ENCODE results near the gene DENND5A.

Gene DENND5A

DNA sequence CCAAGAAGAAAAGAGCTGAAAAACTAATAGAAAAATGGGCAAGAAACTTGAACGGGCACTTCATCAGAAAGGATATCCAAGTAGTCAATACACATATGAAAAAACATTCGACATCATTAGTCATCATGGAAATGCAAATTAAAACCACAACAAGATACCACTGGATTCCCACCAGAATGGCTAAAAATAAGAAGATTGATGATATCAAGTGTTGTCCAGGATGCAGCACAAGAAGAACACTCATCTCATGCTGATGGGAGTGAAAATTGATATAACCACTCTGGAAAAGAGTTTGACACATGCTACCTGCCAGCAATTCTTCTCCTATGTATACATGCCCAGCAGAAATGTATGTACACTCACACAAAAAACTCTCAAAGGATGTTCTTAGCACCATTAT is 146.9 kb downstream of the DENND5A start:
- Mint-ChIP-seq H3K36me3 (ENCODE audit: low read depth) (peaks cover 29% of the 10 kb centered on the region), H3K4me1 (peaks cover 6% of the 10 kb centered on the region), H3K4me3 (no peak overlapping the region), H3K27ac (no peak overlapping the region), H3K9me3 (peaks cover 19% of the 10 kb centered on the region), H3K27me3 (ENCODE audit: low read depth) (no peaks in the 10 kb centered on the region)
- TF ChIP-seq, protein P1, sequence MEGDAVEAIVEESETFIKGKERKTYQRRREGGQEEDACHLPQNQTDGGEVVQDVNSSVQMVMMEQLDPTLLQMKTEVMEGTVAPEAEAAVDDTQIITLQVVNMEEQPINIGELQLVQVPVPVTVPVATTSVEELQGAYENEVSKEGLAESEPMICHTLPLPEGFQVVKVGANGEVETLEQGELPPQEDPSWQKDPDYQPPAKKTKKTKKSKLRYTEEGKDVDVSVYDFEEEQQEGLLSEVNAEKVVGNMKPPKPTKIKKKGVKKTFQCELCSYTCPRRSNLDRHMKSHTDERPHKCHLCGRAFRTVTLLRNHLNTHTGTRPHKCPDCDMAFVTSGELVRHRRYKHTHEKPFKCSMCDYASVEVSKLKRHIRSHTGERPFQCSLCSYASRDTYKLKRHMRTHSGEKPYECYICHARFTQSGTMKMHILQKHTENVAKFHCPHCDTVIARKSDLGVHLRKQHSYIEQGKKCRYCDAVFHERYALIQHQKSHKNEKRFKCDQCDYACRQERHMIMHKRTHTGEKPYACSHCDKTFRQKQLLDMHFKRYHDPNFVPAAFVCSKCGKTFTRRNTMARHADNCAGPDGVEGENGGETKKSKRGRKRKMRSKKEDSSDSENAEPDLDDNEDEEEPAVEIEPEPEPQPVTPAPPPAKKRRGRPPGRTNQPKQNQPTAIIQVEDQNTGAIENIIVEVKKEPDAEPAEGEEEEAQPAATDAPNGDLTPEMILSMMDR (IDR thresholded peaks at IDR 0.05; ENCODE audit: unreplicated experiment in 3 of 3) = no peak

DNA sequence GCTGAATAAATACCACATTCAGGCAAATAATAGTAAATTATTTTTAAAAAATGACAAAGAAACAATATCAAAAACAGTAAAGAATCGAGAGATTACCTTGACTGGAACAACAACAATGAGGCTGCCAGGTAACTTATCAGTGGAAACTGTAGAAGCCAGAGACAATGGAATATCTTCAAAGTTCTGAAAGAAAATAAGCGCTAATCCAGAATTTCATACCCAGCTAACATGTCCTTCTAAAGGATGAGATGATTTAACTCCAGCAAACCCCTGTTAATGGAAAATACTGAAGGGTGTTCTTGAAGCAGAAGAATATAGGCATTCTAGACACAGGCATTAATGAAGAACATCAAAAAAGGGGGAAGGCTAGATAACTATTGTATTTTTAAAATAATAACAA is 153.1 kb downstream of the DENND5A start:
- Mint-ChIP-seq H3K4me3 (no peak overlapping the region), H3K4me1 (no peaks in the 10 kb centered on the region), H3K9me3 (peaks cover 34% of the 10 kb centered on the region), H3K27me3 (ENCODE audit: low read depth) (no peaks in the 10 kb centered on the region), H3K27ac (no peak overlapping the region), H3K36me3 (ENCODE audit: low read depth) (peaks cover 28% of the 10 kb centered on the region)
- TF ChIP-seq, protein P1 (IDR thresholded peaks at IDR 0.05; ENCODE audit: unreplicated experiment in 3 of 3) = no peak

DNA sequence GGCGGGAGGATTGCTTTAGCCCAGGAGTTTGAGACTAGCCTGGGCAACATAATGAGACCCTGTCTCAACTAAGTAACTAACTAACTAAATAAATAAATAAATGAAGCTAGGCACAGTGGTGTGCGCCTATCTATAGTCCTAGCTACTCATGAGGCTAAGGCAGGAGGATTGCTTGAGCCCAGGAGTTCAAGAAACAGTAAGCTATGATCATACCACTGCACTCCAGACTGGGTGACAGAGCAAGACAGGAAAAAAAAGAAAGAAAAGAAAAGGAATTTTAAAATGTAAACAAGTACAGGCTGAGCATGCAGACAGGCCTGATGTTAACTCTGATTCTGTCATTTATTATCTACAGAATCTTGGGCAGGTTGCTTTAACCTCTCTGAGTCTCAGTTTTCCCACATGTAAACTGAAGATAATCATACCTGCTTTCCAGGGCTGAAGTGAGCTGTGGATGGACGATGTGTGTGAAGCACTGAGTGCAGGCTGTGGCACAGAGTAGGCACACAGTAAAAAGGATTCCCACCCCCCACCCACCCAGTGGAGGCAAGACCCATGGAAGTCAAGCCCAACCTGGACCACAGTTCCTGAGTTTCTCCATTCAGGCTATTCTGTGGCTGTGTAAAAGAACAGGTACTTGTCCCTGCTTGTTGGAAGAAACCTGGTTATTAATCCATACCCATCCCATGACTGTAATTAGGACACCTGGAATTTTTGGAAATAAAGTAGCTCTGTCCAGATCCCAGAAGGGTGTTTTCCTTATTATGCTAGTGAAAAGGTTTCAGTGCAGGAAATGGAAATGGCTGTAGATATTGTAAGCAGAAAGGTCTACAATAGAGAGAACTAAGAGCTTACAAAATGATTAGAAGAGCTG is 155.1 kb downstream of the DENND5A start:
- peaks cover 22% of the 10 kb centered on the region for H3K36me3 Mint-ChIP-seq (ENCODE audit: low read depth)
- H3K9me3 Mint-ChIP-seq = peaks cover 31% of the 10 kb centered on the region
- H3K4me3 Mint-ChIP-seq = no peak overlapping the region
- TF ChIP-seq, protein P1 (IDR thresholded peaks at IDR 0.05; ENCODE audit: unreplicated experiment in 3 of 3) = no peak
- no peaks in the 10 kb centered on the region for H3K4me1 Mint-ChIP-seq
- no peak overlapping the region for H3K27ac Mint-ChIP-seq
- no peaks in the 10 kb centered on the region for H3K27me3 Mint-ChIP-seq (ENCODE audit: low read depth)

DNA sequence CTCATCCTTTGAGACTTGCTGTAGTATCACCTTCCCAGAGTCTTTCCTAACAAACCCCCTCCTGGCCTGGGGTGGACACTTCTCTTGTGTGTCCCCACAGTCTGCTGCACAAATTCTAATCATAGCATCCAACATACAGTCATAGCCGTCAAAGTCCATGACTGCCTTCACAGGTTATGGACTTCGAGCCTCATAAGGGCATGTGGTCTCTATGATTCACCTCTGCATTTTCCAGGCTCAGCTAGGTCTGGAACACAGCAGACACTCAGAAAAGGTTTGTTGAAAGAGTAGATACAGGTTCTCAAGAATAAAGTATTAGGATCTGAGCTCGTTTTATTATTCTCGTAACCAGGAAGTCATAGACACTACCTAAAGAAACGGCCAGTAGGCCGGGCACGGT is 160.6 kb downstream of the DENND5A start:
- no peaks in the 10 kb centered on the region for H3K36me3 Mint-ChIP-seq (ENCODE audit: low read depth)
- no peaks in the 10 kb centered on the region for H3K4me1 Mint-ChIP-seq
- TF ChIP-seq, protein P1 (IDR thresholded peaks at IDR 0.05; ENCODE audit: unreplicated experiment in 3 of 3) = no peak

DNA sequence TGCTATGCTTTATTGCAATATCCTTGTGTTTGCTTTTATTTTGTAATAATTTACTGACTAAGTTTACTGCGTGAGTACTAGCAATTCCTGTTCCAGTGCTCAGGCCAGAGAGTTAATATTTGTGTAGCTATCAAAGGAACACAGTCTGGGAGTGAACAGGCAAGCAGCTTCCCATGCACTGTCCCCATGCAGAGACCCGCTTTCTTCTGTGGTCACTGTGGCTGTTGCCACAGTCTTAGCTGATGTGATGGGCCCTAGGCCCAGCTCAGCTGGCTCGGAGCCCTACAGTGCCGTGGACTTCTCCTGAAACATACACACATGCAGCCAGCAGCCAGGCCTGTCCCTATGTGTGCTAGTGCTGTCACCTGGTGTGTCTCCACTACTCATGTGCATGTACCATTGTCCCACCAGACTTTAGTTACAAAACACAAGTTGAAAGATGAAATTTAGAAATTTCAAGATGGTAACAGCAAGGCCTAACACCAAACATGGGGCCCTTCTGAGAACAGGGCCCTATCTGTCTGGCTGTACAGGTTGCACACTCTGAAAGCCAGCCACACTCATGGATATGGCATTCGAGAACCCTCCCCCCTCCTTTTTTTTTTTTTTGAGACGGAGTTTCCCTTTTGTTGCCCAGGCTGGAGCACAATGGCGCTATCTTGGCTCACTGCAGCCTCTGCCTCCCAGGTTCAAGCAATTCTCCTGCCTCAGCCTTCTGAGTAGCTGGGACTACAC is 161.4 kb downstream of the DENND5A start:
- Mint-ChIP-seq H3K4me1 (no peaks in the 10 kb centered on the region), H3K4me3 (no peak overlapping the region), H3K27me3 (ENCODE audit: low read depth) (no peaks in the 10 kb centered on the region), H3K27ac (no peak overlapping the region), H3K36me3 (ENCODE audit: low read depth) (no peaks in the 10 kb centered on the region), H3K9me3 (no peaks in the 10 kb centered on the region)
- TF ChIP-seq, protein P1 (IDR thresholded peaks at IDR 0.05; ENCODE audit: unreplicated experiment in 3 of 3) = no peak

More for the DNA sequence above, 160.6 kb downstream of the DENND5A start:
- Mint-ChIP-seq H3K27me3 (ENCODE audit: low read depth) (no peaks in the 10 kb centered on the region), H3K4me3 (no peak overlapping the region), H3K27ac (no peak overlapping the region), H3K9me3 (no peaks in the 10 kb centered on the region)
